GM21619 (cell line): Measurements from ENCODE around the gene ARFGEF3.

ENCODE experiments used
- ATAC-seq: cut with Tn5 transposase; IDR thresholded peaks from one replicate; pipeline ENCODE4 v1.9.1; 2021; ENCODE audit not compliant: unreplicated experiment

Gene ARFGEF3

DNA sequence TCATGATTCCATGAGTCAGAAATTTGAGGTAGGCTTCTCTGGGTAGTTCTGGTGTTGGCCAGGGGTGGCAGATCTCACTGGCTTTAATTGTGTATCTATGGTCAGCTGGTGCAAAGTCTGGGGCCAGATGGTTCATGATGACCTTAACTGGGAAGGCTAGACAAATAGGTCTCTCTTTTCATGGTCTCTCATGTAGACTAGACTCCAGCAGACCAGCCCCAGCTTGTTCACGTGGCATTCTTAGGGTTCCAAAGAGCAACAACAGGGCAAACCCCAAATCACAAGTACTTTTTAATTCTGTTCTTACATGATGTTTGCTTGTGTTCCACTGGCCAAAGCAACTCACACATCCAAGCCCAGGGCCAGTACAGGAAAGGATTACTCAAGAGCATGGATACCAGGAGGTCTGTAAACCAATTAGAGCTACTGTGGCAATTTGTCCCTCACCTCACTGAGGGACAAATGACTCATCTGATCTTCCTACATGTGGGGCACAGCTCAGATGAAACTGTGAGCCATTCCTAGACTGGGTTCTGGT is 136.1 kb downstream of the ARFGEF3 start:
- ATAC-seq, result no peak

- ATAC-seq, result no peak
Measured at GRCh38 chr6:138300469-138300868, 138.7 kb downstream of the ARFGEF3 start.

DNA sequence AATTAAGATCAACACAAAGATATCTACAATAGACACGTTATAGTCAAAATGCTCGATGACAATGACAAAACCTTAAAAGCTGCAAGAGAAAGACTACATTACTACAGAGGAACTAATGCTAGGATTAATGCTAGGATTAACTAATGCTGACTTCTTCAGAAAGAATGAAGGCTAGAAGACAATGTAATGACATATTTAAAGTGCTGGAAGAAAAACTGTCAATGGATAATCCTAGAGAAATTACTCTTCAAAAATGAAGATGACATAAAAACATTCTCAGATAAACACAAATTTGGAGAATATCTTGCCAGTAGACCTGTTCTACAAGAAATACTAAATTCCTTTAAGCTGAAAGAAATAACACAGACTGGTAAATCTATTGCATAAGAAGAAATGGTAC is 140.8 kb downstream of the ARFGEF3 start:
- ATAC-seq, result no peak

GRCh38 chr6:138307352-138307751 is 145.6 kb downstream of the ARFGEF3 start:
- ATAC-seq, result no peak

DNA sequence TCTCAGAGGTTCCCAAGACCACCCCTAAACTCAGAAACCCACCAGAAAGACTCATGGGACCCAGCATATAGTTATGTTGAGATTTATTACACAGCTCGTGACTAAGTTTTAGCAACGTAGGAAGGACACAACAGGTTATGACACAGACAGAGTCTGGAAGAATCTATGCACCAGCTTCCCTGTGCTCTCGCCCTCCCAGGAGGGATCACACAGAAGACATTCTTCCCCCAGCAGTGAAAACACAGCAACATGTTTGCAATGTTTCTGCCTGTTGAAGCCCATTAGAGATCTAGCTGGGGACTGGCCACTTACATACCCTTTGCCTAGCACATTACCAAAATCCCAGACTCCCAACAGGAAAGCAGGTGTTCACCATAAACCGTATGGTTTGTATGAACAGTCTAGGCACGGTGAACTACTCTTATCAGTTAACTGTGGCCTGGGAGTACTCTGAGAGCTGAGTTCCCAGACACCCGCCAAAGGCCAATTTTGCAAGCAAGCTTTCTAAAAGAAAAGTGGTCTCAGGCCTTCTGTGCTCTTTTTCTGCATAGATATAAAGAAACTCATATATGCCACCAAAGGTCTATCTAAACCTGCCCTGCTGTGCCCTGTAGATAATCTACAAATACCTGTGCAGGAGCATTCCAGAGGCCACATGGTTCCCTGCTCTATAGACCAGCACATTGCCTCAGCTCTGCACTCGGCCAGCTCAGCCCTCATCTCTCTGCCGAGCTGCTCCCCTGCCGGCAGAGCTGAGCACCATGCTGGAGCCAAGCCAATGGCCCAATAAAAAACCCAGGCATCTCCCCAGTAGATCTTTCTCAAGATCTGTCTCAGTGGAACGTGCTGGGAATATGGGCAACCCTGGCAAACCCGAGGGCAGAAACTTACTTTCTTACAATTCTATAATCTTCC is 146.3 kb downstream of the ARFGEF3 start:
- ATAC-seq, result no peak

DNA sequence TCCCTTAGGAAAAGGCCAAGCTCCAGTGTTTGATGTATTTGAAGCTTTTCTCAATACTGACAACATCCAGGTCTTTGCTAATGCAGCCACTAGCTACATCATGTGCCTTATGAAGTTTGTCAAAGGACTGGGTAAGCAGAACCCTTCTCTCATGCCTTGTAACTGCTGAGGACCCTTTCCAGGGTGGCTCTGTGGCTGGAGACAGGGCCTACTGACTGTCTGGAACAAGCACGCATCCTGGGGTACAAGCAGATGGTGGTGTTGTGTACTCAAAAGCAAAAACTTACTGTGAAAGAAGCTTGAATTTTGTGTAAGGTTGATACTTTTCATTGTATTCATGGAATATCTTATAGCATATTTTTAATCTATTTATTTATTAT is 147.0 kb downstream of the ARFGEF3 start:
- ATAC-seq, result no peak

DNA sequence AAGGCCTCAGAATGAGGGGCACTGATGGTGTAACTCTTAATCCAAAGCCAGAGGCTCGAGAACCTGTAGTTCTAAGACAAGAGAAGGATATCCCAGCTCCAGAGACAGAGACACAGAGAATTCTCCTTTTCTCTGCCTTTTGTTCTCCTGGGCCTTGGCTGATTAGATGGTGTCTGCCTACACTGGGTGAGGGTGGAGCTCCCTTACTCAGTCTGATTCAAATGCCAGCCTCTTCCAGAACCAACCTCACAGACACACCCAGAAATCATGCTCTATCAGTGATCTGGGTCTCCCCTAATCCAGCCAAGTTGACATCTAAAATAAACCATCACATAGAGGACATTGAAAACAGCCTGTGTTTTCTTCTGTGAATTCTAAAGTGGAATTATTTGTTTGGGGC is 148.0 kb downstream of the ARFGEF3 start:
- no peak for ATAC-seq

GRCh38 chr6:138310294-138310693 is 148.6 kb downstream of the ARFGEF3 start:
- no peak for ATAC-seq

DNA sequence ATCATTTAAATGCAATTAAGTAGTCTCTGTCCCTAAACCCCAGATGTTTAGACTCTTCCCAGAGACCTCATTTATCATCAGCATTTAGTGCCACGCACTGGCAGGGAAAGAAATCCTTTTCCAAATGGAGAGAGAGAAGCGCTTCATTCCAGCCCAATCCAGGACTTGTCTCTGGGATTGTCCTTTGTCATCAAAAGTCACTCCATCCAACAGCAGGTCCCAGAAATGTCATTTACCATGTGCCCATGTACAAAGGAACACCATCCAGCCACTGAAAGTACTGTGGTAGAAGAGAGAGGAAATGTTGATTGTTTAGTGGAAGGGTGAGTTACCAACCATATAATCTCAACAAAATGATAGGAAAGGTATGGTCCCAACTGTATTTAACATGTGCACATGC is 149.1 kb downstream of the ARFGEF3 start:
- no peak for ATAC-seq

GRCh38 chr6:138311268-138311667 is 149.5 kb downstream of the ARFGEF3 start:
- no peak for ATAC-seq

GRCh38 chr6:138318741-138319375 is 157.1 kb downstream of the ARFGEF3 start:
- no peak for ATAC-seq

- ATAC-seq, result no peak
Measured at GRCh38 chr6:138321934-138322333, 160.2 kb downstream of the ARFGEF3 start.

DNA sequence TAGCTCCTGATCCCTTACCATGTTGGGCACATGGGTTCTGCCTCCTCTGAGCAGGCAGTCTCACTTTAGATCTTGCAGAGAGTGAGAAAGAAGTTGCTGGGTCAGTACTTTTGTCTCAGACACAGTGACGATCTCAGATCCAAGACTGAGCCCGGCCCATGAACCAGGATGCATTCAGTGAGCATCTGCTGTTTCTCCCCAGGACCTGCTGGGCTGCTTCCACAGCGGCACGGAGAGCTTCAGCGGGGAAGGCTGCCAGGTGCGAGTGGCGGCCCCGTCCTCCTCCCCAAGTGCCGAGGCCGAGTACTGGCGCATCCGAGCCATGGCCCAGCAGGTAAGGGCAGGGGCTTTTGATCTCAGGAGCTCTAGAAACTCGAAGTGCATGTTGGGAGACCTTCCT is 162.1 kb downstream of the ARFGEF3 start:
- no peak for ATAC-seq

- ATAC-seq, result no peak
Measured at GRCh38 chr6:138328210-138328609, 166.5 kb downstream of the ARFGEF3 start.

- ATAC-seq, result no peak
Measured at GRCh38 chr6:138330763-138331162, 169.0 kb downstream of the ARFGEF3 start.

- no peak for ATAC-seq
Measured at GRCh38 chr6:138331444-138331843, 169.7 kb downstream of the ARFGEF3 start.

DNA sequence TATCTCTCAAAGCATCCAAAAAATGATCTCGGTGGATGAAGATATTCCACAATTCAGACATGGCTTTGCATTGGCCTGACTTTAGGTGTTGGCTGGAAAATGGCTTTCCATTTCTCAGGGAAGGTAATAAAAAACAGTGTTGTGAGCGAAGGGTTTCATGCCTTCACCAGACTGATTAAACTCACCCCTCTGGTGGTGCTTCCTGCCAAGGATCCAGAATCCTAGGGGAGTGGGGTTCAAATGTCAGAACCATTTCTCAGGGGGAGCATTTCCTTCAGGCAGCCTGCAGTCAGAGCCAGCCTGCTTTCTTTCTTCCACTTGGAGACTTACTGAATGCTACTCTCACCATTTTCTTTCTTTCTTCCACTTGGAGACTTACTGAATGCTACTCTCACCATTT is 170.2 kb downstream of the ARFGEF3 start:
- no peak for ATAC-seq

GRCh38 chr6:138334000-138334399 is 172.3 kb downstream of the ARFGEF3 start:
- no peak for ATAC-seq

GRCh38 chr6:138334963-138335362 is 173.2 kb downstream of the ARFGEF3 start:
- ATAC-seq, result no peak

- ATAC-seq, result no peak
Measured at GRCh38 chr6:138336221-138336620, 174.5 kb downstream of the ARFGEF3 start.

DNA sequence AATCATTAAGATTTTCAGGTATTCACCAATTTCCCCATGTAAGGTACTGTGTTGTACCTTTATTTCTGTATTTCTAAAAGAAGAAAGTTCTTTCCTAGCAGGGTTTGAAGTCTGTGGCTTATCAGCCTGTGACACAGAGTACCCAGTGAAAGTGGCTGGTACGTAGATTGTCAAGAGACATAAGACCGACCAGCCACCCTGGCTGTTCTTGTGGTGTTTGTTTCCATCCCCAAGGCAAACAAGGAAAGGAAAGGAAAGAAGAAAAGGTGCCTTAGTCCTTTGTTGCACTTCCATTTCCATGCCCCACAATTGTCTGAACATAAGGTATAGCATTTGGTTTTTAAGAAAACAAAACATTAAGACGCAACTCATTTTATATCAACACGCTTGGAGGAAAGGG is 175.3 kb downstream of the ARFGEF3 start:
- ATAC-seq, result no peak

DNA sequence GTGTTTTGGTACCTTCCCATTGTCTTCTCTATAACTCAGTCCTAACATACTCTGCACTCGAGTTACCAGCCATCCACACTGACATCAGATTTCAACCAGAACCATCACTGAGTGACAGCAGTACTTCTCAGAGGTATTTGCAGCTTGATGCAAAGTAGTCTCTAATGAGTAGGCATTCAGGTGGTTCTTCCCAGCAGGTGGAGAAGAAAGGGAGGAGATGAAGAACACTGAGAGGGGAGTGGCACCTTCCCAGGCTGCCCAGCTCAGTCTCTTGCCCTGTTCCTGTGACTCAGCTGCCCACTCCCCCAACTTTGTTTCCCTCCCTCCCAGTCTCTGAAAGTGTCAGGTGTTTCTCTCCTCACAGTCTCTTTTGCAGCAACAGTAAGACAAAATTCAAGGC is 177.3 kb downstream of the ARFGEF3 start:
- no peak for ATAC-seq
